HPDE6-E6E7 (cell line): ENCODE data around the gene PELO.

Experiments
- DNase-seq: peaks from one replicate; pipeline ENCODE4 v3.0.0; 2011; ENCODE audit warnings: missing footprints; ENCODE audit errors: extremely low spot score

Gene PELO

GRCh38 chr5:52829664-52830063 lies 41.9 kb downstream of the PELO start:
- DNase-seq: no peak

- no peak for DNase-seq
Observed at GRCh38 chr5:52830650-52831049, 42.9 kb downstream of the PELO start.

- no peak for DNase-seq
Observed at GRCh38 chr5:52831786-52832511, 44.2 kb downstream of the PELO start.

- no peak for DNase-seq
Observed at GRCh38 chr5:52834320-52834719, 46.6 kb downstream of the PELO start.

- DNase-seq: no peak
Observed at GRCh38 chr5:52837068-52837467, 49.4 kb downstream of the PELO start.
